Measurements from ENCODE around the gene ACTN1.

Gene ACTN1

DNA sequence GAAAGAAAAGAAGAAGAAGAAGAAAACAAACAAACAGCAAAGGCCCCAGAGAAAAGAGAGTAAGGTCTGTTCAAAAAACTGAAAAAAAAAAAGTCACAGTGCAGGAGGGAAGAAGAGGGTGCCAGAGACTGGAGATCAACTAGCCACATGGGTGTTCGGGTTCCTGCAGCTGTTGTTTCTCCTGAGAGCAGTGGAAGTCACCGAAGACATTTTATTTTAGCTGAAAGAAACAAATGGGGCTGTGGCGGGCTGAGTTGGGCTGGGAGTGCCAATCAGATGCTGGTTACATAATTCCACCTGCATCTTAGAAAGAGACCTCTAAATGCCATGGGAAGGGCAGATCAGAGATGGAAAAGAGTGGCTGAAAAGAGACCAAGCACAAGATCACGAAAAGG is 33.9 kb downstream of the ACTN1 start:
- Histone ChIP-seq H3K4me1 (ENCODE audit: insufficient read depth, poor library complexity, severe bottlenecking) (peaks cover 99% of the 10 kb centered on the region), H3K27me3 (ENCODE audit: insufficient read depth, poor library complexity, severe bottlenecking) (no peaks in the 10 kb centered on the region), H3K27ac (ENCODE audit: poor library complexity, severe bottlenecking) (peak overlapping the region; percentile 98), H3K9me3 (ENCODE audit: severe bottlenecking) (no peaks in the 10 kb centered on the region), H3K36me3 (ENCODE audit: low read depth) (peaks cover 66% of the 10 kb centered on the region), H3K4me3 (ENCODE audit: severe bottlenecking) (no peak overlapping the region)
- no peak for TF ChIP-seq CTCF (IDR thresholded peaks at IDR 0.05; ENCODE audit: poor library complexity, severe bottlenecking)
- no peak for DNase-seq (ENCODE audit: low spot score)
- no peak for ATAC-seq (ENCODE audit: low read depth)

DNA sequence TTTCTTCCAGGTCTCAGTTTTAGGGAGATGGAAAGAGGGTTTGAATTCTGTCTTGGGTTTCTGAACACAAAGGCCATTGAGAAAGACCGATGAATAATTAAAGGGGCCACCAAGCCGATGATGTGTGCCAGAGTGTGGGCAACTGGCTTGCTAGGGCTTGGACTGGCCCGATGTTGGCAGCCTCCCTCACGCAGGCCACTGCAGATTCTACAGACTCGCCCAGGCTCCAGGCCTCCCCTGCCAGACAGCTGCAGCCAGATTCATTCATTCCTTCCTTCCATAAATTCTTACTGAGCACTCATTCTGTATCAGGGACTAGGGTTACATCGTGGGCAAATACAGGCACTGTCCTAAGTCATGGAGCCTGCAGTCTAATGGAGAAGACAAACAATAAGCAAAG is 34.9 kb downstream of the ACTN1 start:
- peaks cover 99% of the 10 kb centered on the region for H3K4me1 ChIP-seq (ENCODE audit: insufficient read depth, poor library complexity, severe bottlenecking)
- no peak overlapping the region for H3K4me3 ChIP-seq (ENCODE audit: severe bottlenecking)
- DNase-seq (ENCODE audit: low spot score): no peak
- ATAC-seq (ENCODE audit: low read depth): no peak
- no peaks in the 10 kb centered on the region for H3K9me3 ChIP-seq (ENCODE audit: severe bottlenecking)
- no peaks in the 10 kb centered on the region for H3K27me3 ChIP-seq (ENCODE audit: insufficient read depth, poor library complexity, severe bottlenecking)
- no peak for TF ChIP-seq CTCF (IDR thresholded peaks at IDR 0.05; ENCODE audit: poor library complexity, severe bottlenecking)
- H3K36me3 ChIP-seq (ENCODE audit: low read depth): peaks cover 63% of the 10 kb centered on the region
- H3K27ac ChIP-seq (ENCODE audit: poor library complexity, severe bottlenecking): peak overlapping the region; percentile 98

- ATAC-seq (ENCODE audit: low read depth) (no peak), DNase-seq (ENCODE audit: low spot score) (no peak)
- no peaks in the 10 kb centered on the region for H3K27me3 ChIP-seq (ENCODE audit: insufficient read depth, poor library complexity, severe bottlenecking)
- peaks cover 66% of the 10 kb centered on the region for H3K36me3 ChIP-seq (ENCODE audit: low read depth)
- no peaks in the 10 kb centered on the region for H3K9me3 ChIP-seq (ENCODE audit: severe bottlenecking)
- peak overlapping the region; percentile 98 for H3K27ac ChIP-seq (ENCODE audit: poor library complexity, severe bottlenecking)
- peaks cover 99% of the 10 kb centered on the region for H3K4me1 ChIP-seq (ENCODE audit: insufficient read depth, poor library complexity, severe bottlenecking)
- TF ChIP-seq CTCF (IDR thresholded peaks at IDR 0.05; ENCODE audit: poor library complexity, severe bottlenecking): no peak
- no peak overlapping the region for H3K4me3 ChIP-seq (ENCODE audit: severe bottlenecking)
Observed at GRCh38 chr14:68943107-68943506, 36.0 kb downstream of the ACTN1 start.

- no peak for DNase-seq (ENCODE audit: low spot score)
- ATAC-seq (ENCODE audit: low read depth): peak; percentile 13
- H3K4me1 ChIP-seq (ENCODE audit: insufficient read depth, poor library complexity, severe bottlenecking): peaks cover 99% of the 10 kb centered on the region
Observed at GRCh38 chr14:68942296-68943035, 36.6 kb downstream of the ACTN1 start.

More at GRCh38 chr14:68942296-68943035, 36.6 kb downstream of the ACTN1 start:
- TF ChIP-seq CTCF (IDR thresholded peaks at IDR 0.05; ENCODE audit: poor library complexity, severe bottlenecking): no peak
- H3K27ac ChIP-seq (ENCODE audit: poor library complexity, severe bottlenecking): peak overlapping the region; percentile 98
- H3K4me3 ChIP-seq (ENCODE audit: severe bottlenecking): no peak overlapping the region
- H3K36me3 ChIP-seq (ENCODE audit: low read depth): peaks cover 70% of the 10 kb centered on the region
- H3K9me3 ChIP-seq (ENCODE audit: severe bottlenecking): no peaks in the 10 kb centered on the region
- H3K27me3 ChIP-seq (ENCODE audit: insufficient read depth, poor library complexity, severe bottlenecking): no peaks in the 10 kb centered on the region
